ENCODE measurements around the gene TLE4.

GRCh38 chr9:79656169-79656568, 84.4 kb downstream of the TLE4 start:
- TF ChIP-seq, protein P1, sequence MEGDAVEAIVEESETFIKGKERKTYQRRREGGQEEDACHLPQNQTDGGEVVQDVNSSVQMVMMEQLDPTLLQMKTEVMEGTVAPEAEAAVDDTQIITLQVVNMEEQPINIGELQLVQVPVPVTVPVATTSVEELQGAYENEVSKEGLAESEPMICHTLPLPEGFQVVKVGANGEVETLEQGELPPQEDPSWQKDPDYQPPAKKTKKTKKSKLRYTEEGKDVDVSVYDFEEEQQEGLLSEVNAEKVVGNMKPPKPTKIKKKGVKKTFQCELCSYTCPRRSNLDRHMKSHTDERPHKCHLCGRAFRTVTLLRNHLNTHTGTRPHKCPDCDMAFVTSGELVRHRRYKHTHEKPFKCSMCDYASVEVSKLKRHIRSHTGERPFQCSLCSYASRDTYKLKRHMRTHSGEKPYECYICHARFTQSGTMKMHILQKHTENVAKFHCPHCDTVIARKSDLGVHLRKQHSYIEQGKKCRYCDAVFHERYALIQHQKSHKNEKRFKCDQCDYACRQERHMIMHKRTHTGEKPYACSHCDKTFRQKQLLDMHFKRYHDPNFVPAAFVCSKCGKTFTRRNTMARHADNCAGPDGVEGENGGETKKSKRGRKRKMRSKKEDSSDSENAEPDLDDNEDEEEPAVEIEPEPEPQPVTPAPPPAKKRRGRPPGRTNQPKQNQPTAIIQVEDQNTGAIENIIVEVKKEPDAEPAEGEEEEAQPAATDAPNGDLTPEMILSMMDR (IDR thresholded peaks at IDR 0.05), result no peak
- TF ChIP-seq POLR2A (IDR thresholded peaks at IDR 0.05), result no peak
